ENCODE data around the gene MYH10. TPM values are rescaled to one million over a fixed set of nuclear protein-coding genes. Genes with fewer than 3 reads are reported as not detected.

Gene MYH10
- total RNA-seq, 1 donor from 2014 or later, result 218 TPM

GRCh38 chr17:8621585-8621984, 8.9 kb downstream of the MYH10 start:
- peak overlapping the region; percentile 12 for H3K4me3 Mint-ChIP-seq (ENCODE audit: unreplicated experiment)
- peaks cover 11% of the 10 kb centered on the region for H3K4me1 Mint-ChIP-seq (ENCODE audit: low read depth, unreplicated experiment)
- peaks cover 4% of the 10 kb centered on the region for H3K27me3 Mint-ChIP-seq (ENCODE audit: unreplicated experiment)
- peaks cover 7% of the 10 kb centered on the region for H3K9me3 Mint-ChIP-seq (ENCODE audit: unreplicated experiment)
- no peak overlapping the region for H3K27ac Mint-ChIP-seq (ENCODE audit: unreplicated experiment)
- peaks cover 22% of the 10 kb centered on the region for H3K36me3 Mint-ChIP-seq (ENCODE audit: unreplicated experiment)
- TF ChIP-seq CTCF (IDR thresholded peaks at IDR 0.05; ENCODE audit: partially characterized antibody, unreplicated experiment), result no peak
- no peak for DNase-seq

GRCh38 chr17:8619294-8619693, 11.2 kb downstream of the MYH10 start:
- Mint-ChIP-seq H3K27me3 (ENCODE audit: unreplicated experiment) (peaks cover 4% of the 10 kb centered on the region), H3K36me3 (ENCODE audit: unreplicated experiment) (peaks cover 22% of the 10 kb centered on the region), H3K4me1 (ENCODE audit: low read depth, unreplicated experiment) (peaks cover 11% of the 10 kb centered on the region), H3K4me3 (ENCODE audit: unreplicated experiment) (no peak overlapping the region), H3K9me3 (ENCODE audit: unreplicated experiment) (peaks cover 7% of the 10 kb centered on the region), H3K27ac (ENCODE audit: unreplicated experiment) (no peak overlapping the region)
- DNase-seq, result no peak
- TF ChIP-seq CTCF (IDR thresholded peaks at IDR 0.05; ENCODE audit: partially characterized antibody, unreplicated experiment), result no peak

- H3K9me3 Mint-ChIP-seq (ENCODE audit: unreplicated experiment), result peaks cover 7% of the 10 kb centered on the region
- H3K36me3 Mint-ChIP-seq (ENCODE audit: unreplicated experiment), result peaks cover 22% of the 10 kb centered on the region
Measured at GRCh38 chr17:8618825-8619224, 11.7 kb downstream of the MYH10 start.

GRCh38 chr17:8614988-8615387, 15.5 kb downstream of the MYH10 start:
- no peak for TF ChIP-seq CTCF (IDR thresholded peaks at IDR 0.05; ENCODE audit: partially characterized antibody, unreplicated experiment)
- H3K36me3 Mint-ChIP-seq (ENCODE audit: unreplicated experiment), result peaks cover 16% of the 10 kb centered on the region
- H3K9me3 Mint-ChIP-seq (ENCODE audit: unreplicated experiment), result peaks cover 2% of the 10 kb centered on the region
- H3K4me1 Mint-ChIP-seq (ENCODE audit: low read depth, unreplicated experiment), result peaks cover 2% of the 10 kb centered on the region
- no peak overlapping the region for H3K27ac Mint-ChIP-seq (ENCODE audit: unreplicated experiment)
- no peak overlapping the region for H3K4me3 Mint-ChIP-seq (ENCODE audit: unreplicated experiment)
- peaks cover 3% of the 10 kb centered on the region for H3K27me3 Mint-ChIP-seq (ENCODE audit: unreplicated experiment)
- DNase-seq, result no peak

More at GRCh38 chr17:8618825-8619224, 11.7 kb downstream of the MYH10 start:
- Mint-ChIP-seq H3K4me3 (ENCODE audit: unreplicated experiment) (no peak overlapping the region), H3K4me1 (ENCODE audit: low read depth, unreplicated experiment) (peaks cover 10% of the 10 kb centered on the region), H3K27me3 (ENCODE audit: unreplicated experiment) (peaks cover 4% of the 10 kb centered on the region), H3K27ac (ENCODE audit: unreplicated experiment) (no peak overlapping the region)
- no peak for TF ChIP-seq CTCF (IDR thresholded peaks at IDR 0.05; ENCODE audit: partially characterized antibody, unreplicated experiment)
- no peak for DNase-seq

- Mint-ChIP-seq H3K9me3 (ENCODE audit: unreplicated experiment) (peaks cover 2% of the 10 kb centered on the region), H3K4me3 (ENCODE audit: unreplicated experiment) (no peak overlapping the region), H3K27ac (ENCODE audit: unreplicated experiment) (no peak overlapping the region), H3K4me1 (ENCODE audit: low read depth, unreplicated experiment) (peaks cover 22% of the 10 kb centered on the region), H3K36me3 (ENCODE audit: unreplicated experiment) (peaks cover 8% of the 10 kb centered on the region), H3K27me3 (ENCODE audit: unreplicated experiment) (peaks cover 3% of the 10 kb centered on the region)
- TF ChIP-seq CTCF (IDR thresholded peaks at IDR 0.05; ENCODE audit: partially characterized antibody, unreplicated experiment), result no peak
- no peak for DNase-seq
Measured at GRCh38 chr17:8611619-8612298, 18.8 kb downstream of the MYH10 start.

All from glutamatergic neuron (in vitro differentiated cells).